Cerebellar cortex (tissue), 1 donor: Measurements from ENCODE around the gene TMPRSS9.
"Not testable (repeated sequence)": the region's sequence is repeated elsewhere in the genome, so short reads cannot be mapped to it uniquely, and the experiment has no call there.

ENCODE experiments used
- DNase-seq: peaks from one replicate; pipeline ENCODE4 v3.0.0-alpha.2; 2015; ENCODE audit warnings: low spot score

TMPRSS9 gene

DNA sequence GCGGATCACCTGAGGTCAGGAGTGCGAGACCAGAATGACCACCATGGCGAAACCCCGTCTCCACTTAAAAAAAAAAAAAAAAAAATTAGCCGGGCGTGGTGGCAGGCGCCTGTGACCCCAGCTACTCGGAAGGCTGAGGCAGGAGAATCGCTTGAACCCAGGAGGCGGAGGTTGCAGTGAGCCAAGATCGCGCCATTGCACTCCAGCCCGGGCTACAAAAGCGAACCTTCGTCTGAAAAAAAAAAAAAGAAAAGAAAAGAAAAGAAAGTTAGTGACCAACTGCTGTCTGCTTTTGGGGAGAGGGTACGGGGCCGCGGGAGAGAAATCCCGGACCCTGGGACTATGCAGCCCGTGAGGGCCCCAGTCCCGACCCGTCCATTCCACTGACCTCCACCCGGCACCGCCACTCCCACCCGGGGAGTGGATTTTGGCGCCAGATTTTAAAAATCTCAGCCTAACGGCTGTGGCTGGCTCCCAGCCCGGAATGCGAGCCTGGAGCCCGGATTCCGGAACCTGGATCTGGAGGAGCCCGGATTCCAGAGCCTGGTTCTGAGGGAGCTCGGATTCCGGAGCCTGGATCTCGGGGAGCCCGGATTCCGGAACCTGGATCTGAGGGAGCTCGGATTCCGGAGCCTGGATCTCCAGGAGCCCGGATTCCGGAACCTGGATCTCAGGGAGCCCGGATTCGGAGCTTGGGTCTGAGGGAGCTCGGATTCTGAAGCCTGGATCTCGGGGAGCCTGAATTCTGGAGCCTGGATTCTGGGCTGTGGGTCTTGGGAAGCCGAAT lies 102.8 kb downstream of the TMPRSS9 start:
- peak; percentile 95 for DNase-seq

DNA sequence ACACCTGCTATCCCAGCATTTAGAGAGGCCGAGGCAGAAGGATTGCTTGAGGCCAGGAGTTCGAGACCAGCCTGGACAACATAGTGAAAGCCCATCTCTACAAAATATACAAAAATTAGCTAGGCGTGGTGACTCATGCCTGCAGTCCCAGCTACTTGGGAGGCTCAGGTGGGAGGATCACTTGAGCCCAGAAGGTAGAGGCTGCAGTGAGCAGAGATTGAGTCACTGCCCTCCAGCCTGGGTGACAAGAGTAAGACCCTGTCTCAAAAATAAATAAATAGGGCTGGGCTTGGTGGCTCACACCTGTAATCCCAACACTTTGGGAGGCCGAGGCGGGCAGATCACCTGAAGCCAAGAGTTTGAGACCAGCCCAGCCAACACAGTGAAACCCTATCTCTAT lies 103.6 kb downstream of the TMPRSS9 start:
- not testable (repeated sequence) for DNase-seq

DNA sequence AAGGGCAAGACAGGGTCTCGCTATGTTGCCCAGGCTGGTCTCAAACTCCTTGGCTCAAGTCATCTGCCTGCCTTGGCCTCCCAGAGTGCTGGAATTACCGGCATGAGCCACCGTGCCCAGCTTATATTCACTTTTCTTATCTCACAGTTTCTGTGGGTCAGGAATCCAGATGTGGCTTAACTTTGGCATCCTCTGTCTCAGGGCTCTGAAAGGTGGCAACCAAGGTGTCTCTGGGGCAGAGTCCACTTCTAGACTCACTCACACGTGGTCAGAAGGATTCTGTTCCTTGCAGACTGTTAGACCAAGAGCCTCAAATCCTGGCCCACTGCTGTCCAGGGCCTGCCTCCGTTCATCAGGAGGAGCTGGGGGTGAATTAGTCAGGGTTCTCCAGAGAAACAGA lies 104.3 kb downstream of the TMPRSS9 start:
- DNase-seq = no peak

DNA sequence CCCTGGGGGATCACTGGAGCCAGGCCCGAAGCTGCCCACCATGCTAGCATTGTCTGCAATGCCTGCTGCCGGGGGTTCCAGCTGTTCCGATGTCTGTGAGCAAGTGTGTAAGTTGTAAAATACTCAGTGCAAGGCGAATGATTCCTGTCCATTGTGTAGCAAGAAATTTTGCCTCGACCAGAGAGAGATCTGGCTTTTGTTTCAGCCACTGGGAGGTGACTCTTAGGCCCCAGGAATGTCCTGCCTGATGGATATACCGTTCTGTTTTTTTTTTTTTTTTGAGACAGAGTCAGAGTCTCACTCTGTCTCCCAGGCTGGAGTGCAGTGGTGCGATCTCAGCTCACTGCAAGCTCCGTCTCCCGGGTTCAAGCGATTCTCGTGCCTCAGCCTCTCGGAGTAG lies 108.5 kb downstream of the TMPRSS9 start:
- DNase-seq = no peak

DNA sequence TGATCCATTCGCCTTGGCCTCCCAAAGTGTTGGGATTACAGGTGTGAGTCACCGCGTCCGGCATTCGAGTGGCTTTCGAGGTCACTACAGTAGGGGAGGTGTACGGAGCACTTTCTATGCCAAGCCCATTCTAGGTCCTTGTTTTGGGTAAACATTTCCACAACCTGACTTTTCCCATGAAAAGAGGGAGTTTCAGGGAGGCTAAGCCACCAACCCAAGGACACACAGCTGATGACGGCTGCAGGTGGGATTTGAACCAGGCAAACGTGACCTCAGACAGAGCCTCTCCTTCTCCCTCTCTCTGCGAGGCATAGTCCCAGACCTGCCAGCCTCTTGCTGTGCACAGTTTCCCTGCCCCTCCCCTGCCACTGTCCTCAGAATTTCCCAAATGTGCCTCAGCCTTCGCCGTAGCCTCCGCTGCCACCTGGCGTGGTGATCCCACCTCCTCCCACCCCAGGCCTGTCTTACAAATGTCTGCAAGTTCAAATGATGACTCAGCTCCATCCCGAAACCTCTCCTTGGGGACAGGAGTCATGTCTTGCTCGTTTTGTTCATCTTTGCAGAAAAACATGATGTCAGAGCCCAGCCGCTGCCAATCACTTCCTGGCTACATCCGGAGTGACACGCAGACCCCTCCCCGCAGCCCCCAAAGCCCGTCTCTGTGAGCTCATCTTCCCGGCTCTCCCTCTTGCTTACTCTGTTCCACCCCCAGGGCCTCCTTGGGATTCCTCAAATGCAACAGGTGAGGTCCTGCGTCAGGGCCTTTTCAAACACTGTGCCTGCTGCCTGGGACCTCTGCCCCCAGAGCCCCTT lies 109.2 kb downstream of the TMPRSS9 start:
- DNase-seq = no peak

GRCh38 chr19:2469915-2470200 lies 109.8 kb downstream of the TMPRSS9 start:
- DNase-seq = not testable (repeated sequence)

GRCh38 chr19:2474232-2475017 lies 114.4 kb downstream of the TMPRSS9 start:
- peak; percentile 75 for DNase-seq

DNA sequence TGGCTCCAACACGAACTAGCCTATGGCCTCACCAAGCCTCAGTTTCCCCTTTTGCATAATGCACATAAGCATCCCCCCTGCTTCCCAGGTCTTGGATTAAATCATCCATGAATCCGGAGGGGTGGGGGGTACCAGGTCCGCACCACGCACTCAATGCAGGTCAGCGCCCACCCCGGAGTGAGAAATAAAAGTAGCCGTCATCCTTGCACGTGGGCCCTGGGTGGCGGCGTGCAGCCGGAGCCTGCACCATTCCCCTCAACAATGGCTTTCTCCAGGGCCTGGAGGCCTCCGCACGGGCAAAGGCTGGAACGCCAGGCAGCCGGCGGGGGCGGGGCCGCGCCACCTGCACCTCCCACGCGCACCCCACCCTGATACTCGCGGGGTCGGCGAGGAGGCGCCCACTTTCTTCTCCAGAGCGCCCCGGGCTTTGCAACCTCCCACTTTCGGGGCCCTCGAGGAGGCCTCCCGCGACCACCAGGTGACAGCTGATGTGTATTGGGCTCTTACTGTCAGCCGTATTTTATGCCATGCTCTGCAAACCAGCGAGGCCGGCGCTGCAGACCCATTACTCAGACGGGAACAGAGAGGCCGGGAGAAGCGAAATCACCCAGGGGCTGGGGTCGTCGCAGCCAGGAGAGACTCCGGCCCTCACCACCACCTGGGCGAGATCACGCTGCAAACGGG lies 115.1 kb downstream of the TMPRSS9 start:
- peak; percentile 63 for DNase-seq
